Gastroesophageal sphincter (tissue), 4 donors: ENCODE data around the gene WRAP53. TPM values are rescaled to one million over a fixed set of nuclear protein-coding genes. Genes with fewer than 3 reads are reported as not detected.

Experiments used
- ATAC-seq: fragments of 150-250 bp; one replicate; pipeline ENCODE4 v1.9.1; 2016; ENCODE audit warnings: mild to moderate bottlenecking, moderate library complexity
- H3K27ac ChIP-seq, 4 donors: fragments of 200-600 bp; sonication (generic) in 3 of 4; 1 replicate in 3 of 4; 2 replicates in 1 of 4; pipeline ENCODE4 v1.5.1; 2016 to 2019
- H3K27me3 ChIP-seq: fragments of 200-600 bp; sonication (generic); one replicate; pipeline ENCODE4 v1.5.1; 2019
- H3K36me3 ChIP-seq, 2 donors: fragments of 200-600 bp; sonication (generic); one replicate each; pipeline ENCODE4 v1.5.1; 2019; ENCODE audit warnings: control low read depth in 1 of 2
- H3K4me1 ChIP-seq, 3 donors: fragments of 200-600 bp; sonication (generic); 1 replicate in 2 of 3; 2 replicates in 1 of 3; pipeline ENCODE4 v1.5.1; 2016 to 2019; ENCODE audit warnings: control low read depth in 2 of 3
- H3K4me3 ChIP-seq, 2 donors: fragments of 200-600 bp; sonication (generic); one replicate each; pipeline ENCODE4 v1.5.1; 2019; ENCODE audit warnings: mild to moderate bottlenecking in 1 of 2, moderate library complexity in 1 of 2
- H3K9me3 ChIP-seq, 3 donors: fragments of 200-600 bp; sonication (generic); one replicate each; pipeline ENCODE4 v1.5.1; 2017 to 2019; ENCODE audit warnings: control low read depth in 2 of 3
- EP300 ChIP-seq: sonication (generic); formaldehyde crosslinking; IDR thresholded peaks from one replicate; pipeline ENCODE4 v1.6.1; 2017; ENCODE audit warnings: antibody characterized with exemption, mild to moderate bottlenecking
- POLR2A ChIP-seq, 2 donors: fragments of 450-650 bp; IDR thresholded peaks; one replicate each; pipeline ENCODE4 v1.6.1; 2017; ENCODE audit warnings: antibody characterized with exemption in 2 of 2, mild to moderate bottlenecking in 2 of 2, moderate library complexity in 1 of 2
- POLR2AphosphoS5 ChIP-seq: sonication (generic); formaldehyde crosslinking; IDR thresholded peaks from one replicate; pipeline ENCODE4 v1.6.1; 2017; ENCODE audit warnings: antibody characterized with exemption
- WGBS, 2 donors: methylation state at CpG; one replicate each; pipeline ENCODE4 v1.1.5; 2018; ENCODE audit warnings: low coverage in 1 of 2; 5-methylcytosine and 5-hydroxymethylcytosine counted together
- total RNA-seq, 4 donors: library from RNA; depleted of rRNA; stranded (reverse); fragments of >200 nt; gene quantifications; one replicate each; pipeline ENCODE4 v1.1.0, GENCODE V29; 2016
- TF ChIP-seq, protein P1 (sequence below), 4 experiments: fragments of 200-600 bp in 2 of 4; fragments of 450-650 bp in 2 of 4; sonication (generic) in 1 of 4; IDR thresholded peaks; one replicate each; pipeline ENCODE4 v1.5.1; 2017 to 2019; ENCODE audit warnings: antibody characterized with exemption in 4 of 4, mild to moderate bottlenecking in 2 of 4, moderate library complexity in 2 of 4

Gene WRAP53
- total RNA-seq, 4 donors from 2014 or later = 2.8 to 4.7 (median 3.9) TPM

DNA sequence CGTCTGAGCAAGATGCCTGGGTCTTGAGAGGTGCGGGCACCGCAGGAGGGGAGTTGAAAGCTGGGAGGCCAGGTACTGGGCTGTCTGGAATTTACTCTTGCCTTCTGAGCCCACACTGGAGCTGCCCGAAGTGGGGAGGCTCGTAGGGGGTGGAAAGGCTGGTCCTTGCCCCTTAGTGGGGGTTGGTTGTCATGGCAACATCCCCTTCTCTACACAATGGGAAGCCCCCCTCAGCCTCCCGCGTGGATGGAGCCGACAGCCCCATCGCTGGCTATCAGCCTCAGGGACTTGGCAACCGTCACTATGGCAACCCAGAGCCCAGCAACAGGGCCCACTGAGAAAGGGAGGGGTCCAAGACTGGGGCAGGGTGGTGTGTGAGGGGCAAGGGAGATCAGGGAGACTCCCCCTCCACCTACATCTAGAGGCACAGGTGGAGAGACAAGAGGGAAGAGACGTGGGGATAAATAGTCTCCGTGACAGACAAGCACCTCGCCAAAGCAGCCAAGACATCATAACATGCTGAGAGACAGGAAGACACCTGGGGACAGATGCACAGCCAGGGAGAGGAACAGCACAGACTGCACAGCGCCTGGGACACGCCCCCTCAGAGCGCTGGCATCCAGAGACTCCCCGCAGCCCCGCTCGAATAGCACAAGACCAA is 24.0 kb downstream of the WRAP53 start:
- 0 to 10% methylated on average over 1 to 2 of the region's 19 CpGs for WGBS, 2 donors
- Histone ChIP-seq H3K36me3 (no peaks in the 10 kb centered on the region), H3K27ac (no peak overlapping the region), H3K4me1 (peaks cover 0 to 14% (median 7%) of the 10 kb centered on the region in 3 donors), H3K27me3 (peaks cover 91% of the 10 kb centered on the region), H3K4me3 (no peak overlapping the region), H3K9me3 (no peaks in the 10 kb centered on the region)
- ATAC-seq = no peak
- TF ChIP-seq, protein P1, sequence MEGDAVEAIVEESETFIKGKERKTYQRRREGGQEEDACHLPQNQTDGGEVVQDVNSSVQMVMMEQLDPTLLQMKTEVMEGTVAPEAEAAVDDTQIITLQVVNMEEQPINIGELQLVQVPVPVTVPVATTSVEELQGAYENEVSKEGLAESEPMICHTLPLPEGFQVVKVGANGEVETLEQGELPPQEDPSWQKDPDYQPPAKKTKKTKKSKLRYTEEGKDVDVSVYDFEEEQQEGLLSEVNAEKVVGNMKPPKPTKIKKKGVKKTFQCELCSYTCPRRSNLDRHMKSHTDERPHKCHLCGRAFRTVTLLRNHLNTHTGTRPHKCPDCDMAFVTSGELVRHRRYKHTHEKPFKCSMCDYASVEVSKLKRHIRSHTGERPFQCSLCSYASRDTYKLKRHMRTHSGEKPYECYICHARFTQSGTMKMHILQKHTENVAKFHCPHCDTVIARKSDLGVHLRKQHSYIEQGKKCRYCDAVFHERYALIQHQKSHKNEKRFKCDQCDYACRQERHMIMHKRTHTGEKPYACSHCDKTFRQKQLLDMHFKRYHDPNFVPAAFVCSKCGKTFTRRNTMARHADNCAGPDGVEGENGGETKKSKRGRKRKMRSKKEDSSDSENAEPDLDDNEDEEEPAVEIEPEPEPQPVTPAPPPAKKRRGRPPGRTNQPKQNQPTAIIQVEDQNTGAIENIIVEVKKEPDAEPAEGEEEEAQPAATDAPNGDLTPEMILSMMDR (IDR thresholded peaks at IDR 0.05) = no peak

DNA sequence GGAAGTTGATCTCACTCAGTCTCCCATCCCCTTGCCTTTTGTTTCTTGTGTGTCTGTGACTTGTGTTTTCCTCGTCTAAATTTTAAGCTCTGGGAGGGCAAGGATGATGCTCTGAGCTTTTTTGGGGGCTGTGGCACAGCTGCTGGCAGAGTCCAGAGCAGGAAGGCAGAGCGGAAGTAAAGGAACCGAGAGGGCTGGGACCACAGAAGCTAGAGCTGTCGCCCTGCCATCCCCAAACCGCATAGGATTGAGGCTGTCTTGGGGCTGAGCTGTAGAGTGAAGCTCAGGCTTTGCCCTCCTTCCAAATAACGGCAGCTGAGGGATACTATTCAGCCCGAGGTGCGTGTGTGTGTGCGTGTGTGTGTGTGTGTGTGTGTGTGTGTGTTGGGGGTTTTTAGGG is 25.5 kb downstream of the WRAP53 start:
- H3K4me3 ChIP-seq = no peak overlapping the region
- no peak for ATAC-seq
- TF ChIP-seq POLR2AphosphoS5 = no peak
- TF ChIP-seq EP300 = no peak
- TF ChIP-seq POLR2A (IDR thresholded peaks at IDR 0.05) = no peak
- TF ChIP-seq, protein P1 (IDR thresholded peaks at IDR 0.05) = no peak
- H3K36me3 ChIP-seq = no peaks in the 10 kb centered on the region
- peaks cover 0 to 23% (median 7%) of the 10 kb centered on the region in 3 donors for H3K4me1 ChIP-seq
- H3K9me3 ChIP-seq = no peaks in the 10 kb centered on the region
- H3K27ac ChIP-seq = no peak overlapping the region
- H3K27me3 ChIP-seq = peaks cover 75% of the 10 kb centered on the region
- 32 to 67% methylated on average over 1 to 4 of the region's 9 CpGs for WGBS, 2 donors

DNA sequence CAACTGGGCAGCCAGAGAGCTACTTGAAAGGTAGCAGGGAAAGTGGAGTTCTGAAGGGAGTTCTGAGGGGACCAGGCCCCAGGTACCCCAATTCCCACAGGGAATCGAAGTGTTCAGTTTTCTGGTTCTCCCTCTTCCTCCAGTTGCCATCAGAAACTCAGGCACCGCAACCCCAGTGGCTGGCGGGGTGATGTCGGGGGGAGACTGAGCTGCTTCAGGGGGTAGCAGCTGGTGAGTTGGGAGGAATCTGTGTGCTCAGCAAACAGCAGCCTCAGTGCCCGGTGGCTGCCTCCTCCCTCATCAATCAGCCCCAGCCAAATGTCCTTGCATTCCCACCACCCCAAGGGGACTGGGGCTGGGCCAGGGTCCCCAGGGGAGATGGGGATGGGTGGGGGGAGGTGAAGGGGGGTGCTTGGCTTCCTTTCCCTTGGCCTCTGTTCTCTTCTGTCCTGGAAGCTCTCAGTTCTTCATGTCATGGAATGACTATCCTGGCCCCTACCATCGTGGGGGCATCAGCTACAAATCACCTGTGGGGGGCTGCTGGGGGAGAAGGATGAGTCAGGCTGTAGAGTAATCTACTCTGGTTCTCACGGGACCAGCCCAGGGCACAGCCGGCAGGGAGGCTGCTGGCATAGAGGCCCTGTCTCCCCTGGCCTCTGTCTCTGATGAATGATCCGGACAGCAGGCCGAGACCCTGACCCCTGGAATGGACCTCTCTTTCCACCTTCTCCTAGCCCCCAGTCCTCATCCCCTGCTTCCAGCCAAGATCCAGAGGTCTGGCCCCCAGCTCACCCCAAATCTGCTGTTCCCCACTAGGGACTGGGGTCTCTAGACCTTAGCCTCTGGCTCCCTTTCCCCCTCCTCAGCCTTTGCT is 26.7 kb downstream of the WRAP53 start:
- Histone ChIP-seq H3K4me3 (no peak overlapping the region), H3K4me1 (peaks cover 0 to 23% (median 7%) of the 10 kb centered on the region in 3 donors), H3K9me3 (no peaks in the 10 kb centered on the region), H3K36me3 (no peaks in the 10 kb centered on the region), H3K27ac (no peak overlapping the region), H3K27me3 (peaks cover 63% of the 10 kb centered on the region)
- WGBS, 2 donors = 61 to 100% methylated on average over 1 to 5 of the region's 10 CpGs
- TF ChIP-seq POLR2A (IDR thresholded peaks at IDR 0.05) (no peak), EP300 (no peak), POLR2AphosphoS5 (no peak)
- TF ChIP-seq, protein P1 (IDR thresholded peaks at IDR 0.05) = no peak
- ATAC-seq = no peak

DNA sequence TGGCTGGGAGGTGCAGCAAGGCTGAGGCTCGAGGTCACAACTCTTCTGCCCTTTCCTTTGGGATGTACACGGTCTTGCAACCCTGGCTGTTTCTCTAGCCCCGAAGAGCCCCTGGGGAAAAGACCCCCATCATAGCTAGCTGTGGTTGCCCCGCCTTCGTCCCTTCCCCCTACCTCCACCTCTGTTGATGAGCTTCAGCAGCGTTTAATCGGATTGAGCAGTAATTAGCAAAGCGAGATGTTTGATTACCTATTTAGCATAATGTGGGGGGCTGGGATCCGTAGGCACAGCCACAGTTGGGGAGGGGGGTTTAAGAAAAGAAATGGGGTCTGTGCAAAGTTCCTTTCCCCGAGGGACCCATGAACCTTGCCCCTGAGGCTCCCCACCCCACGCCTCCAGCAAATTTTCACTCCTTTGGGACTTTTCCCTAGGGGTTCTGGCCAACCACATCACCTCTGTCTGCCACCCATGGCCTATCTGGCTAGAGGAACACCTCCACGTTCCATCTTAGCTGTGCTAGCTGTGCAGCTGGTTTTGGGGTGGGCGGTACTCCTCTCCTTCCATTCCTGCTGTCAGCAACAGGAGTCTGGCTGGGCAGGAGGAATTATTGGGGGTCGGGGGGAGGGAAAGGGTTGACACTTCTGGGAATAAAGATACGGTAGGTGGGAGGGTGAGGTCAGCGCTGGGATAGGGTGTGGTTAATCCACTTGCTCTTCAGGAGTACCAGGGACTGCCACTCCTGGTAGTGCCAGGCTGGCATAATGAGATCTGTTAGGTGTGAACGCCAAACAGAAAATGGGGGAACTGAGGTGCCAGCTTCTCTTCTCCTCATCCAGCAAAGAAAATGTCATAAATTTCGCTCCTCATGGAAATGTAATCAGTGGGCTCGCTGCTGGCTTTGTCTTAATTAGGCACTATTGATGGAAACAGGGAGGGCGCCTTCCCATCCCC is 27.9 kb downstream of the WRAP53 start:
- H3K4me1 ChIP-seq = peaks cover 0 to 23% (median 7%) of the 10 kb centered on the region in 3 donors
- no peaks in the 10 kb centered on the region for H3K9me3 ChIP-seq
- 24 to 29% methylated on average over 7 to 16 of the region's 20 CpGs for WGBS, 2 donors
- TF ChIP-seq POLR2A (IDR thresholded peaks at IDR 0.05) = no peak
- TF ChIP-seq, protein P1 (IDR thresholded peaks at IDR 0.05) = no peak
- TF ChIP-seq EP300 = no peak
- no peak for TF ChIP-seq POLR2AphosphoS5
- peaks cover 51% of the 10 kb centered on the region for H3K27me3 ChIP-seq
- H3K27ac ChIP-seq = peak overlapping the region in 3 of 4 donors; percentile 64 to 80 (median 70)
- ATAC-seq = no peak
- no peaks in the 10 kb centered on the region for H3K36me3 ChIP-seq
- peak overlapping the region; percentile 45 to 64 for H3K4me3 ChIP-seq
